Measurements from ENCODE around the gene DMXL1.

DNA sequence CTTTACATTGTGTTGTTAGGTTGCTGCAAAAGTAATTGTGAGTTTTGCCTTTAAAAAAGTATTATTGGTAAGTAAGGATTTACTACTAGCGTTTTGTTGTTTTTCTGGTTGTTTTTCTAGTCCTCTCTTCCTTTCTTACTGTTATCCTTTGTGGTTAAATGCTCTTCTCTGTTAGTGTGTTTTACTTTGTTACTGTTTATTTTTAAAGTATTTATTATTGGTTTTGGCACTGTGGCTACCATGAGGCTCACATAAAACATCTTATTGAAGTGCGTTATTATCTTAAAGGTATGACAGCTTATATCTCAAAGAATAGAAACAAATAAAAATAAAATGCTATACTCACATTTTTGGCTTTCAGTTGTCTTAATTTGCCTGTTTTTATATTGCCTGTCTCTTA is 17.6 kb downstream of the DMXL1 start:
- TF ChIP-seq POLR2AphosphoS5 (IDR thresholded peaks at IDR 0.05; ENCODE audit: low read depth, low read length) (no peak), TAF1 (IDR thresholded peaks at IDR 0.05; ENCODE audit: borderline replicate concordance, insufficient read depth, low read length) (no peak), SIN3A (IDR thresholded peaks at IDR 0.05; ENCODE audit: borderline replicate concordance, insufficient read depth, low read length) (no peak)
- TF ChIP-seq, protein P1, sequence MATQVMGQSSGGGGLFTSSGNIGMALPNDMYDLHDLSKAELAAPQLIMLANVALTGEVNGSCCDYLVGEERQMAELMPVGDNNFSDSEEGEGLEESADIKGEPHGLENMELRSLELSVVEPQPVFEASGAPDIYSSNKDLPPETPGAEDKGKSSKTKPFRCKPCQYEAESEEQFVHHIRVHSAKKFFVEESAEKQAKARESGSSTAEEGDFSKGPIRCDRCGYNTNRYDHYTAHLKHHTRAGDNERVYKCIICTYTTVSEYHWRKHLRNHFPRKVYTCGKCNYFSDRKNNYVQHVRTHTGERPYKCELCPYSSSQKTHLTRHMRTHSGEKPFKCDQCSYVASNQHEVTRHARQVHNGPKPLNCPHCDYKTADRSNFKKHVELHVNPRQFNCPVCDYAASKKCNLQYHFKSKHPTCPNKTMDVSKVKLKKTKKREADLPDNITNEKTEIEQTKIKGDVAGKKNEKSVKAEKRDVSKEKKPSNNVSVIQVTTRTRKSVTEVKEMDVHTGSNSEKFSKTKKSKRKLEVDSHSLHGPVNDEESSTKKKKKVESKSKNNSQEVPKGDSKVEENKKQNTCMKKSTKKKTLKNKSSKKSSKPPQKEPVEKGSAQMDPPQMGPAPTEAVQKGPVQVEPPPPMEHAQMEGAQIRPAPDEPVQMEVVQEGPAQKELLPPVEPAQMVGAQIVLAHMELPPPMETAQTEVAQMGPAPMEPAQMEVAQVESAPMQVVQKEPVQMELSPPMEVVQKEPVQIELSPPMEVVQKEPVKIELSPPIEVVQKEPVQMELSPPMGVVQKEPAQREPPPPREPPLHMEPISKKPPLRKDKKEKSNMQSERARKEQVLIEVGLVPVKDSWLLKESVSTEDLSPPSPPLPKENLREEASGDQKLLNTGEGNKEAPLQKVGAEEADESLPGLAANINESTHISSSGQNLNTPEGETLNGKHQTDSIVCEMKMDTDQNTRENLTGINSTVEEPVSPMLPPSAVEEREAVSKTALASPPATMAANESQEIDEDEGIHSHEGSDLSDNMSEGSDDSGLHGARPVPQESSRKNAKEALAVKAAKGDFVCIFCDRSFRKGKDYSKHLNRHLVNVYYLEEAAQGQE (IDR thresholded peaks at IDR 0.05; ENCODE audit: insufficient read depth in 1 of 2, low read depth in 2 of 2, low read length in 2 of 2): no peak

Data from PFSK-1 (cell line).